ENCODE results near the gene CAMK2G. TPM values are rescaled to one million over a fixed set of nuclear protein-coding genes. Genes with fewer than 3 reads are reported as not detected.

CAMK2G gene
- total RNA-seq, 1 donor from 2014 or later = 36.6 TPM

DNA sequence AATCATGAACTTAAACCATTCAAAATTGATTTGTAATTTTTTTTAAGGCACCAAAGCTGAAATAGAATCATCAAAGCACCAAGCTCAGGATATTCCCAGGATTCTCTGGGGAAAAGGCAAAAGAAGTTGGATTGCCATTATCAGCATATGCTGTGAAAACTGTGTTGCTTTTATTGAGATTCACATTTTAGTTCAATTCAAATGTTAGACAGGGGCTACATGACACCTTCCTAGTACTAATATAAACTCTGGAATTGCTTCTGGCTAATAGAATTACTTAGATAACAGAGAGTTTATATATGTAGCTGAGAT is 58.7 kb downstream of the CAMK2G start:
- Histone ChIP-seq H3K79me2 (ENCODE audit: low read depth) (peaks cover 1% of the 10 kb centered on the region), H3K4me2 (no peak overlapping the region), H3K4me1 (peaks cover 12% of the 10 kb centered on the region), H3K9ac (no peak overlapping the region), H4K20me1 (ENCODE audit: low read depth) (peaks cover under 1% of the 10 kb centered on the region), H3F3A (ENCODE audit: low read depth) (peaks cover 14% of the 10 kb centered on the region), H3K27me3 (no peaks in the 10 kb centered on the region), H2AFZ (replicated peaks) (no peak overlapping the region), H3K9me3 (ENCODE audit: low read depth) (no peaks in the 10 kb centered on the region), H3K36me3 (no peaks in the 10 kb centered on the region), H3K4me3 (no peak overlapping the region), H3K27ac (no peak overlapping the region)
- no peak for DNase-seq (ENCODE audit: low spot score)
- H3K4me3 Mint-ChIP-seq = no peak overlapping the region
- peaks cover 3% of the 10 kb centered on the region for H3K27me3 Mint-ChIP-seq (ENCODE audit: insufficient read depth, low read depth)
- no peaks in the 10 kb centered on the region for H3K9me3 Mint-ChIP-seq
- peaks cover 7% of the 10 kb centered on the region for H3K36me3 Mint-ChIP-seq
- H3K27ac Mint-ChIP-seq = no peak overlapping the region
- TF ChIP-seq, protein P1, sequence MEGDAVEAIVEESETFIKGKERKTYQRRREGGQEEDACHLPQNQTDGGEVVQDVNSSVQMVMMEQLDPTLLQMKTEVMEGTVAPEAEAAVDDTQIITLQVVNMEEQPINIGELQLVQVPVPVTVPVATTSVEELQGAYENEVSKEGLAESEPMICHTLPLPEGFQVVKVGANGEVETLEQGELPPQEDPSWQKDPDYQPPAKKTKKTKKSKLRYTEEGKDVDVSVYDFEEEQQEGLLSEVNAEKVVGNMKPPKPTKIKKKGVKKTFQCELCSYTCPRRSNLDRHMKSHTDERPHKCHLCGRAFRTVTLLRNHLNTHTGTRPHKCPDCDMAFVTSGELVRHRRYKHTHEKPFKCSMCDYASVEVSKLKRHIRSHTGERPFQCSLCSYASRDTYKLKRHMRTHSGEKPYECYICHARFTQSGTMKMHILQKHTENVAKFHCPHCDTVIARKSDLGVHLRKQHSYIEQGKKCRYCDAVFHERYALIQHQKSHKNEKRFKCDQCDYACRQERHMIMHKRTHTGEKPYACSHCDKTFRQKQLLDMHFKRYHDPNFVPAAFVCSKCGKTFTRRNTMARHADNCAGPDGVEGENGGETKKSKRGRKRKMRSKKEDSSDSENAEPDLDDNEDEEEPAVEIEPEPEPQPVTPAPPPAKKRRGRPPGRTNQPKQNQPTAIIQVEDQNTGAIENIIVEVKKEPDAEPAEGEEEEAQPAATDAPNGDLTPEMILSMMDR (IDR thresholded peaks at IDR 0.05) = no peak
- TF ChIP-seq EZH2phosphoT487 (IDR thresholded peaks at IDR 0.05) (no peak), EZH2 (IDR thresholded peaks at IDR 0.05) (no peak)
- peaks cover 10% of the 10 kb centered on the region for H3K4me1 Mint-ChIP-seq

DNA sequence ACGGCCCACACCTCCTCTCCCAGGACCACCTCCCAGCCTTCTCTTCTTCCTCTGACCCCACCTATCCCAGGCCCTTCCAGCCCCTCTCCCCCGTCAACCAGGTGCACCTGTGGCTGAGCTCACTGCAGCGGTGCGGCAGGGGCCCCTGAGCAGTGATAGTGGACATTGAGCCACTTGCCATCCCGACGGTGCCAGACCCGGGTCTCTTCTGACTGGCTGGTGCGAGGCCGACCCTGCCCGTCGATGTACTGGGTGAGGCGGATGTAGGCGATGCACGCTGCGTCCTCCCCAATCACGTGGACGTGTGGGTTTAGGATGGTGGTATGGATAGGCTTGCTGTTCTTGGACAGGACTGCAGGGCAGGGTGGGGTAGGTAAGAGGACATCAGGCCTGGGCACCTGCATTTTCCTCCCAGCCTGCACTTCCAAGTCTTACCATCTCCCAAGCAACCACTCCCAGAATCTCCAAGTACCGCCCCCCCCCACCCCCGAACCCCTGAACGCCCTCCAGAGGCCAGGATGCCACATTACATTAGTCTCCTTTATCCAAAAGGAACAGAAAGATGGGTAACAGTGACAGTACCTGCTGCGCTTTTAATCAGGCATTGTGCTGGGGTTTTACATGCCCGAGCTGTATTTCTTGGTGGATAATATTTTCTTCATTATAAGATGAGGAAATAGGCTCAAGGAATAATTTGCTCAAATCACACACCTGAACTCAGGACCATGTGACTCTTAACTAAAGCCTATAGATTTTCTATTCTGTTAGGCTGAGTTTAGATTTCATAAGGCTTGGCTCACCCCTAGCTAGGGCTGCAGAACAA is 59.2 kb downstream of the CAMK2G start:
- Mint-ChIP-seq H3K36me3 (peaks cover 9% of the 10 kb centered on the region), H3K27ac (no peak overlapping the region), H3K9me3 (no peaks in the 10 kb centered on the region), H3K4me1 (peaks cover 14% of the 10 kb centered on the region), H3K27me3 (ENCODE audit: insufficient read depth, low read depth) (peaks cover 5% of the 10 kb centered on the region), H3K4me3 (no peak overlapping the region)
- Histone ChIP-seq H3K27me3 (no peaks in the 10 kb centered on the region), H4K20me1 (ENCODE audit: low read depth) (peaks cover 6% of the 10 kb centered on the region), H3K9me3 (ENCODE audit: low read depth) (no peaks in the 10 kb centered on the region), H3K9ac (no peak overlapping the region), H3K79me2 (ENCODE audit: low read depth) (peaks cover 7% of the 10 kb centered on the region), H3K4me3 (no peak overlapping the region), H3K4me1 (peaks cover 16% of the 10 kb centered on the region), H3K4me2 (no peak overlapping the region), H3F3A (ENCODE audit: low read depth) (peaks cover 14% of the 10 kb centered on the region), H3K27ac (no peak overlapping the region), H2AFZ (replicated peaks) (no peak overlapping the region), H3K36me3 (no peaks in the 10 kb centered on the region)
- DNase-seq (ENCODE audit: low spot score) = peak; percentile 40
- TF ChIP-seq EZH2 (IDR thresholded peaks at IDR 0.05) = no peak
- TF ChIP-seq, protein P1 (IDR thresholded peaks at IDR 0.05) = peak; percentile 53

DNA sequence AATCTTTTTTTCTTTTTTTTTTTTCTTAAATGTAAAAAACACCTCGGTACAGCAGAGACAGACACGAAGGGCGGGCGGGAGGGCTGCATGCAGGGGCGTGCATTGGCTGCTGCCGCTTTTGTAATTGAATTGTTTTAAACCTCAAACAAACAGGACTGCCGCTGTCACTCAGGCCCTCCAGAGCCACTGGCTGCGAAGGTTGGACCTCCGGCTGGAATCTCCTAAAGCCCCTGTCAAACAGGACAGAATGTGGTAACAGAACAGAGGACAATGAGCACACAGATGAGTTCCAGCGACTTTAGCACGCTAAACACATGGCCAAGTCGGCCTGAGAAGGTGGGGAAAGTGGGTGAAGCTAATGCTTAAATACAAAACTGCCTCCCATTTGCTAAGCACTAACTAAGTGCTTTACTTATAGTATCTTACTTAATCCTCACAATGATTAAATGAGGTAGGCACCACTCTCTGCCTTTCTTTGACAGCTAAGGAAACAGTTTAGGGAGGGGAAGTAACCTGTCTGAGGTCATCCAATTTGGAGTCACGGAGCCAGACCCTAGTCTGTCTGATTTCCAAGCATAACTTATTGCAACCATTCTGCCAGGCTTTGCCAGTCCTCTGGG is 60.0 kb downstream of the CAMK2G start:
- Histone ChIP-seq H2AFZ (replicated peaks) (no peak overlapping the region), H3K79me2 (ENCODE audit: low read depth) (peaks cover 8% of the 10 kb centered on the region), H3K4me1 (peaks cover 16% of the 10 kb centered on the region), H3F3A (ENCODE audit: low read depth) (peaks cover 14% of the 10 kb centered on the region), H3K9me3 (ENCODE audit: low read depth) (no peaks in the 10 kb centered on the region), H3K27ac (no peak overlapping the region), H4K20me1 (ENCODE audit: low read depth) (peaks cover 13% of the 10 kb centered on the region), H3K27me3 (no peaks in the 10 kb centered on the region), H3K4me3 (no peak overlapping the region), H3K4me2 (no peak overlapping the region), H3K9ac (no peak overlapping the region), H3K36me3 (no peaks in the 10 kb centered on the region)
- Mint-ChIP-seq H3K27me3 (ENCODE audit: insufficient read depth, low read depth) (peaks cover 5% of the 10 kb centered on the region), H3K27ac (no peak overlapping the region), H3K4me3 (no peak overlapping the region), H3K36me3 (peaks cover 6% of the 10 kb centered on the region), H3K9me3 (no peaks in the 10 kb centered on the region), H3K4me1 (peaks cover 17% of the 10 kb centered on the region)
- no peak for DNase-seq (ENCODE audit: low spot score)
- no peak for TF ChIP-seq EZH2 (IDR thresholded peaks at IDR 0.05)
- TF ChIP-seq, protein P1 (IDR thresholded peaks at IDR 0.05) = no peak
- no peak for TF ChIP-seq EZH2phosphoT487 (IDR thresholded peaks at IDR 0.05)

All from neural progenitor cell (in vitro differentiated cells).